ENCODE results near the gene GNG14. TPM values are rescaled to one million over a fixed set of nuclear protein-coding genes. Genes with fewer than 3 reads are reported as not detected.

Gene GNG14
- total and polyA plus RNA-seq, 2 experiments from 2014 or later, result not detected

- H3F3A ChIP-seq (replicated peaks; ENCODE audit: low read depth), result peaks cover 14% of the 10 kb centered on the region; the same call in 1 of the 2 replicates
- no peaks in the 10 kb centered on the region for H3K9me2 ChIP-seq (ENCODE audit: insufficient read depth)
- H3K4me1 Mint-ChIP-seq, result peaks cover 29% of the 10 kb centered on the region
- TF ChIP-seq POLR2AphosphoS5 (IDR thresholded peaks at IDR 0.05; ENCODE audit: low read depth) (no peak), REST (IDR thresholded peaks at IDR 0.05; ENCODE audit: unreplicated experiment) (no peak), STAT1 (IDR thresholded peaks at IDR 0.05; ENCODE audit: unreplicated experiment) (no peak), JUNB (IDR thresholded peaks at IDR 0.05; ENCODE audit: unreplicated experiment) (no peak), EZH2 (IDR thresholded peaks at IDR 0.05; ENCODE audit: low read depth, unreplicated experiment) (no peak), ETS1 (IDR thresholded peaks at IDR 0.05) (no peak), EZH2phosphoT487 (IDR thresholded peaks at IDR 0.05; ENCODE audit: unreplicated experiment) (no peak), ZNF331 (CRISPR knock-in tag; IDR thresholded peaks at IDR 0.05; ENCODE audit: low read depth) (no peak), CREB1 (CRISPR knock-in tag; IDR thresholded peaks at IDR 0.05; ENCODE audit: low read depth) (no peak), ZNF114 (CRISPR knock-in tag; IDR thresholded peaks at IDR 0.05) (no peak), ZNF462 (CRISPR knock-in tag; IDR thresholded peaks at IDR 0.05) (no peak), CTCF (conservative IDR thresholded peaks at IDR 0.05; ENCODE audit: low read depth in 2 of 2) (no peak), NANOG (IDR thresholded peaks at IDR 0.05; ENCODE audit: borderline replicate concordance) (no peak)
- H3K27me3 ChIP-seq (ENCODE audit: insufficient read depth), result no peaks in the 10 kb centered on the region
- H3K4me2 ChIP-seq, result no peak overlapping the region
- H3K36me3 ChIP-seq (ENCODE audit: insufficient read depth), result 0 out of 2 replicates have a peak, but pooled peaks cover 5% of the 10 kb centered on the region
- no peaks in the 10 kb centered on the region; the same call in 2 of the 3 replicates for H3K9me3 Mint-ChIP-seq
- peaks cover 17% of the 10 kb centered on the region for H3K4me1 ChIP-seq (ENCODE audit: insufficient read depth)
- DNase-seq (ENCODE audit: low spot score), result peak; percentile 97
- H3K79me2 ChIP-seq (replicated peaks; ENCODE audit: insufficient read depth), result peaks cover 19% of the 10 kb centered on the region
- peaks cover 30% of the 10 kb centered on the region for H3K36me3 Mint-ChIP-seq (ENCODE audit: low read depth)
- no peak overlapping the region for H2AFZ ChIP-seq
- H3K27me3 Mint-ChIP-seq (ENCODE audit: insufficient read depth, low read depth, poor library complexity), result peaks cover 19% of the 10 kb centered on the region
- no peaks in the 10 kb centered on the region; the same call in 1 of the 2 replicates for H4K20me1 ChIP-seq (replicated peaks; ENCODE audit: insufficient read depth)
- peak overlapping the region; percentile 97; the same call in 2 of the 3 replicates for H3K4me3 Mint-ChIP-seq
- no peak overlapping the region for H3K4me3 ChIP-seq
- H3K27ac Mint-ChIP-seq, result peak overlapping the region; percentile 56; the same call in 1 of the 2 replicates
- no peak overlapping the region for H3K27ac ChIP-seq (ENCODE audit: low read depth)
- peak; percentile 88 for ATAC-seq
These were observed 23.2 kb upstream of the GNG14 start for GRCh38 chr19:12664406-12665280.

Measured in GM23338 (cell line).